B cell (primary cell): Measurements from ENCODE around the gene CD163. TPM values are rescaled to one million over a fixed set of nuclear protein-coding genes. Genes with fewer than 3 reads are reported as not detected.

Experiments used
- ATAC-seq: fragments of 200-7000 bp; cut with Tn5 transposase; one replicate; pipeline ENCODE4 v1.10.0; 2021; ENCODE audit warnings: low read depth, mild to moderate bottlenecking, moderate number of reproducible peaks, moderate library complexity
- CTCF ChIA-PET: fragments of 350-600 bp; sonication (Branson Sonifier 250); formaldehyde crosslinking; loops from one replicate; lab custom pipeline; 2021; ENCODE audit warnings: antibody characterized with exemption, inconsistent platforms; lab: Charles Lee
- POLR2A ChIA-PET: fragments of 350-600 bp; sonication (Branson Sonifier 250); formaldehyde crosslinking; loops from one replicate; lab custom pipeline; 2021; ENCODE audit warnings: antibody characterized with exemption; lab: Charles Lee
- DNase-seq: peaks from one replicate; pipeline ENCODE4 v3.0.0; 2013
- H2AFZ ChIP-seq: 2 replicates; pipeline ENCODE4 v1.6.1; 2012; ENCODE audit warnings: mild to moderate bottlenecking, low read depth, low read length; ENCODE audit not compliant: insufficient read depth, poor library complexity, severe bottlenecking
- H3K27ac ChIP-seq, 2 donors: 1 replicate in 1 of 2; 2 replicates in 1 of 2; pipeline ENCODE4 v1.5.1; 2012 to 2013; ENCODE audit warnings: low read length in 2 of 2, mild to moderate bottlenecking in 2 of 2, moderate library complexity in 1 of 2
- H3K27me3 ChIP-seq, 4 experiments: fragments of 200-600 bp in 1 of 4; sonication (generic) in 1 of 4; replicated peaks in 1 of 4; 1 replicate in 2 of 4; 2 replicates in 2 of 4; pipeline versions ENCODE4 v1.6.1 to v1.7.0; 2013 to 2016; ENCODE audit warnings: low read length in 3 of 4, mild to moderate bottlenecking in 2 of 4, mixed read lengths in 1 of 4, moderate library complexity in 1 of 4; ENCODE audit not compliant: insufficient read depth in 4 of 4, control insufficient read depth in 3 of 4; ENCODE audit errors: control extremely low read depth in 1 of 4
- H3K36me3 ChIP-seq, 2 experiments: replicated peaks in 1 of 2; 1 replicate in 1 of 2; 2 replicates in 1 of 2; pipeline versions ENCODE4 v1.6.1 to v1.7.1; 2013; ENCODE audit warnings: low read length in 1 of 2; ENCODE audit not compliant: insufficient read depth in 2 of 2, control insufficient read depth in 1 of 2; ENCODE audit errors: control extremely low read depth in 1 of 2, extremely low read depth in 1 of 2
- H3K4me1 ChIP-seq, 2 donors: fragments of 200-600 bp in 1 of 2; sonication (generic) in 1 of 2; 1 replicate in 1 of 2; 2 replicates in 1 of 2; pipeline versions ENCODE4 v1.5.1 to v1.6.1; 2013 to 2017; ENCODE audit warnings: low read length in 2 of 2; ENCODE audit not compliant: control insufficient read depth in 2 of 2, insufficient read depth in 2 of 2
- H3K4me2 ChIP-seq: replicated peaks from 2 replicates; pipeline ENCODE3; 2012; ENCODE audit warnings: mild to moderate bottlenecking, low read depth, low read length; ENCODE audit not compliant: poor library complexity, severe bottlenecking
- H3K4me3 ChIP-seq, 5 experiments: fragments of 200-600 bp in 1 of 5; sonication (generic) in 1 of 5; 1 replicate in 3 of 5; 2 replicates in 2 of 5; pipeline versions ENCODE4 v1.5.1 to v1.7.0; 2011 to 2016; ENCODE audit warnings: low read length in 4 of 5, mild to moderate bottlenecking in 4 of 5, low read depth in 2 of 5, control low read depth in 1 of 5, moderate library complexity in 1 of 5; ENCODE audit not compliant: insufficient read depth in 1 of 5; ENCODE audit errors: control extremely low read depth in 1 of 5, extremely low read depth in 1 of 5
- H3K79me2 ChIP-seq: fragments of 200-600 bp; sonication (generic); one replicate; pipeline ENCODE4 v1.6.0; 2016; ENCODE audit warnings: low read length; ENCODE audit not compliant: control insufficient read depth, insufficient read depth
- H3K9ac ChIP-seq: fragments of 200-600 bp; sonication (generic); 2 replicates; pipeline ENCODE4 v1.6.1; 2017; ENCODE audit warnings: mild to moderate bottlenecking, low read length, moderate library complexity
- H3K9me3 ChIP-seq, 3 donors: one replicate each; pipeline versions ENCODE4 v1.6.1 to v1.7.1; 2013; ENCODE audit warnings: low read length in 2 of 3; ENCODE audit not compliant: control insufficient read depth in 2 of 3, insufficient read depth in 1 of 3; ENCODE audit errors: control extremely low read depth in 1 of 3
- H4K20me1 ChIP-seq: 2 replicates; pipeline ENCODE4 v1.6.0; 2012; ENCODE audit warnings: mild to moderate bottlenecking, low read length; ENCODE audit not compliant: insufficient read depth, control insufficient read depth, poor library complexity, severe bottlenecking
- H3K27ac Mint-ChIP-seq: one replicate; pipeline ENCODE4 v1.8.0; 2021; ENCODE audit warnings: mixed read lengths
- H3K27me3 Mint-ChIP-seq: one replicate; pipeline ENCODE4 v1.8.0; 2021; ENCODE audit warnings: mixed read lengths
- H3K4me1 Mint-ChIP-seq: one replicate; pipeline ENCODE4 v1.8.0; 2021; ENCODE audit warnings: mixed read lengths
- H3K4me3 Mint-ChIP-seq: one replicate; pipeline ENCODE4 v1.8.0; 2021; ENCODE audit warnings: mixed read lengths
- H3K9me3 Mint-ChIP-seq: one replicate; pipeline ENCODE4 v1.8.0; 2022; ENCODE audit warnings: mixed read lengths; ENCODE audit not compliant: insufficient read depth
- CTCF ChIP-seq: fragments of 200-600 bp; IDR thresholded peaks from one replicate; pipeline ENCODE4 v1.8.0; 2022; ENCODE audit warnings: antibody characterized with exemption, mild to moderate bottlenecking
- EZH2 ChIP-seq: IDR thresholded peaks from 2 replicates; pipeline ENCODE4 v1.6.1; 2012; ENCODE audit warnings: borderline replicate concordance, low read depth, mild to moderate bottlenecking, moderate library complexity, low read length; ENCODE audit not compliant: insufficient read depth, poor library complexity, severe bottlenecking
- WGBS: methylation state at CpG from one replicate; pipeline ENCODE4 v1.1.5; 2013; ENCODE audit warnings: missing lambda C conversion rate; ENCODE audit not compliant: insufficient coverage; 5-methylcytosine and 5-hydroxymethylcytosine counted together
- intact Hi-C: fragments of 100-400 bp; cut with micrococcal nuclease; formaldehyde crosslinking; loops from one replicate; pipeline ENCODE4 v1.10.0; 2022
- polyA plus RNA-seq: library from polyadenylated mRNA; depleted of rRNA; stranded (reverse); fragments of >200 nt; gene quantifications from 2 replicates; pipeline ENCODE4 v1.2.3, GENCODE V29; 2012
- total RNA-seq, 2 donors: library from RNA; stranded (reverse); fragments of 120-200 nt in 1 of 2; gene quantifications; 1 replicate in 1 of 2; 2 replicates in 1 of 2; pipeline versions ENCODE4 v1.2.3 to v1.2.4, GENCODE V29; 2013 to 2022

Gene CD163
- total and polyA plus RNA-seq, 2 donors (not counting 1 experiment from before 2014, with no cell fraction given): 1.1 to 1.8 TPM

- H3K27ac ChIP-seq: no peak overlapping the region
- ChIA-PET CTCF (no interaction called here), POLR2A (no interaction called here)
- no peak for TF ChIP-seq EZH2
- no peak for TF ChIP-seq CTCF
- no peaks in the 10 kb centered on the region for H3K4me1 ChIP-seq
- Mint-ChIP-seq H3K27me3 (peaks cover 22% of the 10 kb centered on the region), H3K4me1 (no peaks in the 10 kb centered on the region), H3K4me3 (no peak overlapping the region), H3K27ac (no peak overlapping the region), H3K9me3 (peaks cover 2% of the 10 kb centered on the region)
- no peaks in the 10 kb centered on the region for H4K20me1 ChIP-seq
- WGBS: 80% methylated on average over 1 of the region's 3 CpGs
- DNase-seq (no peak), ATAC-seq (no peak)
- no peaks in the 10 kb centered on the region for H3K79me2 ChIP-seq
- H2AFZ ChIP-seq: no peak overlapping the region
- H3K9ac ChIP-seq: no peak overlapping the region
- H3K9me3 ChIP-seq: no peaks in the 10 kb centered on the region
- no peak overlapping the region for H3K4me3 ChIP-seq
- no peaks in the 10 kb centered on the region for H3K36me3 ChIP-seq
- intact Hi-C loops: no loop called here
- no peak overlapping the region for H3K4me2 ChIP-seq
- peaks cover 0 to 3% (median 0%) of the 10 kb centered on the region in 4 experiments for H3K27me3 ChIP-seq
Measured at GRCh38 chr12:7495136-7495535, 8.4 kb downstream of the CD163 start.

GRCh38 chr12:7493006-7493405, 10.6 kb downstream of the CD163 start:
- Mint-ChIP-seq H3K9me3 (peaks cover 2% of the 10 kb centered on the region), H3K4me1 (no peaks in the 10 kb centered on the region), H3K27me3 (peaks cover 16% of the 10 kb centered on the region), H3K4me3 (no peak overlapping the region), H3K27ac (no peak overlapping the region)
- Histone ChIP-seq H2AFZ (no peak overlapping the region), H3K9me3 (no peaks in the 10 kb centered on the region), H3K4me1 (no peaks in the 10 kb centered on the region), H3K4me2 (no peak overlapping the region), H3K9ac (no peak overlapping the region), H3K27me3 (peaks cover 0 to 3% (median 0%) of the 10 kb centered on the region in 4 experiments), H3K27ac (no peak overlapping the region), H3K4me3 (no peak overlapping the region), H3K79me2 (no peaks in the 10 kb centered on the region), H3K36me3 (no peaks in the 10 kb centered on the region), H4K20me1 (no peaks in the 10 kb centered on the region)
- TF ChIP-seq EZH2: no peak
- no peak for TF ChIP-seq CTCF
- intact Hi-C loops: no loop called here
- ChIA-PET POLR2A (no interaction called here), CTCF (no interaction called here)
- DNase-seq (no peak), ATAC-seq (no peak)
- WGBS: 93% methylated on average over 3 of the region's 3 CpGs
